ENCODE measurements around the gene CHST13.

CHST13 gene

GRCh38 chr3:126541628-126542339 is 17.8 kb downstream of the CHST13 start:
- DNase-seq (ENCODE audit: low read depth) = no peak

- DNase-seq (ENCODE audit: low read depth) = no peak
Measured at GRCh38 chr3:126542340-126543241, 18.6 kb downstream of the CHST13 start.

- DNase-seq (ENCODE audit: low read depth) = no peak
Measured at GRCh38 chr3:126543457-126544061, 19.6 kb downstream of the CHST13 start.

- DNase-seq (ENCODE audit: low read depth) = no peak
Measured at GRCh38 chr3:126544596-126545281, 20.8 kb downstream of the CHST13 start.

GRCh38 chr3:126545544-126545943 is 21.6 kb downstream of the CHST13 start:
- DNase-seq (ENCODE audit: low read depth) = no peak

GRCh38 chr3:126546013-126546412 is 22.1 kb downstream of the CHST13 start:
- DNase-seq (ENCODE audit: low read depth) = no peak

- DNase-seq (ENCODE audit: low read depth) = no peak
Measured at GRCh38 chr3:126546549-126547239, 22.7 kb downstream of the CHST13 start.

- no peak for DNase-seq (ENCODE audit: low read depth)
Measured at GRCh38 chr3:126547721-126548120, 23.8 kb downstream of the CHST13 start.

- DNase-seq (ENCODE audit: low read depth) = no peak
Measured at GRCh38 chr3:126548556-126549466, 24.9 kb downstream of the CHST13 start.

GRCh38 chr3:126549861-126550487 is 26.0 kb downstream of the CHST13 start:
- DNase-seq (ENCODE audit: low read depth) = no peak

GRCh38 chr3:126550488-126551051 is 26.6 kb downstream of the CHST13 start:
- no peak for DNase-seq (ENCODE audit: low read depth)

- DNase-seq (ENCODE audit: low read depth) = no peak
Measured at GRCh38 chr3:126551121-126551838, 27.3 kb downstream of the CHST13 start.

GRCh38 chr3:126551839-126552687 is 28.1 kb downstream of the CHST13 start:
- DNase-seq (ENCODE audit: low read depth) = no peak

GRCh38 chr3:126552688-126553283 is 28.8 kb downstream of the CHST13 start:
- no peak for DNase-seq (ENCODE audit: low read depth)

- no peak for DNase-seq (ENCODE audit: low read depth)
Measured at GRCh38 chr3:126553284-126554084, 29.5 kb downstream of the CHST13 start.

- DNase-seq (ENCODE audit: low read depth) = no peak
Measured at GRCh38 chr3:126554560-126555525, 30.9 kb downstream of the CHST13 start.
